ENCODE results near the gene PTPN14. TPM values are rescaled to one million over a fixed set of nuclear protein-coding genes. Genes with fewer than 3 reads are reported as not detected.

PTPN14 gene
- total RNA-seq, 2 experiments from 2014 or later = 2.7 to 2.8 TPM

- peaks cover 32% of the 10 kb centered on the region for H3K27me3 Mint-ChIP-seq (ENCODE audit: low read depth)
- H3K4me3 Mint-ChIP-seq = no peak overlapping the region
- intact Hi-C loops (cut with micrococcal nuclease) = no loop called here
- H3K9me3 Mint-ChIP-seq = no peaks in the 10 kb centered on the region
- CTCF ChIA-PET = interaction anchor here (0.6 kb wide), 1 partner anchor 150 kb away, joined by 6 read pairs; no protein-coding TSS in a partner anchor
- H3K4me1 Mint-ChIP-seq (ENCODE audit: low read depth) = peaks cover 6% of the 10 kb centered on the region
- H3K36me3 Mint-ChIP-seq (ENCODE audit: low read depth) = no peaks in the 10 kb centered on the region
- DNase-seq = no peak
- no peak overlapping the region for H3K27ac Mint-ChIP-seq
Observed at GRCh38 chr1:214364386-214364785, 187.0 kb downstream of the PTPN14 start.

GRCh38 chr1:214363386-214363785 is 188.0 kb downstream of the PTPN14 start:
- Mint-ChIP-seq H3K4me3 (no peak overlapping the region), H3K27me3 (ENCODE audit: low read depth) (peaks cover 32% of the 10 kb centered on the region), H3K9me3 (no peaks in the 10 kb centered on the region), H3K27ac (no peak overlapping the region), H3K36me3 (ENCODE audit: low read depth) (no peaks in the 10 kb centered on the region), H3K4me1 (ENCODE audit: low read depth) (peaks cover 6% of the 10 kb centered on the region)
- intact Hi-C loops (cut with micrococcal nuclease) = no loop called here
- DNase-seq = no peak
- CTCF ChIA-PET = no interaction called here

DNA sequence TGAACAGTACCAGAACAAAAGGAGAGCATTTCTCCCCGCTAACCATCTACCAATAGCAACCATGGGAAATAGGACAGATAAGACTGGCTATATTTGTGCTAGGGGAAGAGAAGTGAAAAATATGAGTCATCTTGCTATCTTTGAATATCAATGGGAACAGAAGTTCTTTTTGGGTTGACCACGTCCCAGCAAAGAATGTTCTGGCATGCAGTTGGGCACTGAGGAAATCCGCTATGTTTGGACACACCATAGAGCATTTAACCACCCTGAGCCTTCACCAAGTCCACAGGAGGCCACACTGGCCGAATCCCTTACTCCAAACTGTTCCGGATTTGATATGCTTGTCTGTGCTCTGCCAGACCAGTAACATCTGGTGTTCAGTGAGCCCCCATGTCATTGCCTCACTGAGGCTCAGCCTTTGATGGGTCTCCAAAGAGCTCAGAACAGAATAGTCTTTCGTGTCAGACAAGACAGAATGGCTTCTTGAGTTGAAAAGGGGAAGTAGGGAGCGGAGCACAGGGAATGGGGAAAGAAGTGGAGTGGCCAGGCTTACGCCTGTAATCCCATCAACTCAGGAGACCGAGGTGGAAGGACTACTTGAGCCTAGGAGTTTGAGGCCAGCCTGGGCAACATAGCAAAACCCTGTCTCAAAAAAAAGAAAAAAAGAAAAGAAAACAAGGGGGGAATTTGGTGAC is 189.1 kb downstream of the PTPN14 start:
- Mint-ChIP-seq H3K9me3 (no peaks in the 10 kb centered on the region), H3K27ac (no peak overlapping the region), H3K27me3 (ENCODE audit: low read depth) (peaks cover 32% of the 10 kb centered on the region), H3K36me3 (ENCODE audit: low read depth) (no peaks in the 10 kb centered on the region), H3K4me1 (ENCODE audit: low read depth) (peaks cover 6% of the 10 kb centered on the region), H3K4me3 (no peak overlapping the region)
- intact Hi-C loops (cut with micrococcal nuclease) = no loop called here
- CTCF ChIA-PET = no interaction called here
- DNase-seq = no peak

DNA sequence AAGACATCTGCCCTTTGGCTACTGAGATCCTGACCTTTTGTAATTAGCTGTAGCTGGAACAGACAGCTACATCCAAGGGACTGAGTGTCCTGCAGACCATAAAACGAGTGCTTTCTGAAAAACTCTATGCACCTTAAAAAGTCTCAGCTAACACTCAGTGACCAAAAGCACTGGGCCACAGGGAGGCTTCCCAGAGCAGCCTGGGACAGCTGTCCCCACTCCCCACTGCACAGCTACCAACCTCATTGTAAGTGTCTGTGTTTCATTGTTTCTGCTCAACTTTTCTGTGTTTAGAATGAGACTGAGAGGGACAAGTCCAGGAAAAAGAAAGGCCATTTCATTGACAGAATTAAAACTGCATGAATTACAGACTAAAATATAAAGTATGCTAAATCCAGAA is 189.8 kb downstream of the PTPN14 start:
- H3K27me3 Mint-ChIP-seq (ENCODE audit: low read depth) = peaks cover 32% of the 10 kb centered on the region
- H3K27ac Mint-ChIP-seq = no peak overlapping the region
- no peaks in the 10 kb centered on the region for H3K9me3 Mint-ChIP-seq
- peaks cover 6% of the 10 kb centered on the region for H3K4me1 Mint-ChIP-seq (ENCODE audit: low read depth)
- CTCF ChIA-PET = no interaction called here
- H3K36me3 Mint-ChIP-seq (ENCODE audit: low read depth) = peaks cover 1% of the 10 kb centered on the region
- H3K4me3 Mint-ChIP-seq = no peak overlapping the region
- intact Hi-C loops (cut with micrococcal nuclease) = no loop called here
- no peak for DNase-seq

DNA sequence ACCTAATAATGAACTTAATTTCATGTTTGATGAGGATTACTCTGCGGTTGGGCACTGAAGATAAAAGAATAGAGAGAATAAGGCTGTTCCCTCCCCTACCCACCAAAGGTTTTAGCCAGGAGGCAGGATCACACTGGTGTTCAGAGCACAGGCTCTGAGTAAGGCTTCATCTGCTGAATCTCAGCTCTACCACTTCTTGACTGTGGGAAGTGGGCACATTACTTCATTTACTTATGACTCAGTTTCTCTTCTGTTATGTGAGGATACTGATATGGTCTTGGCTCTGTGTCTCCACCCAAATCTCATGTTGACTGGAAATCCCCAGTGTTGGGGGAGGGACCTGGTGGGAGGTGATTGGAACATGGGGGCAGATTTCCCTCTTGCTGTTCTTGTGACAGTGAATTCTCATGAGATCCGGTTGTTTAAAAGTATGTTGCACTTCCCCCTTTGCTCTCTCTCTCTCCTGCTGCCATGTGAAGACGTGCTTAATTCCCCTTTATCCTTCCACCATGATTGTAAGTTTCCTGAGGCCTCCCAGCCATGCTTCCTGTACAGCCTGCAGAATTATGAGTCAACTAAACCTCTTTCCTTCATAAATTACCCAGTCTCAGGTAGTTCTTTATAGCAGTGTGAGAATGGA is 190.8 kb downstream of the PTPN14 start:
- H3K27ac Mint-ChIP-seq = no peak overlapping the region
- CTCF ChIA-PET = interaction anchor here (1.0 kb wide), 1 partner anchor 29 kb away, joined by 3 read pairs; no protein-coding TSS in a partner anchor
- intact Hi-C loops (cut with micrococcal nuclease) = no loop called here
- peak; percentile 10 for DNase-seq
- no peaks in the 10 kb centered on the region for H3K9me3 Mint-ChIP-seq
- H3K27me3 Mint-ChIP-seq (ENCODE audit: low read depth) = peaks cover 27% of the 10 kb centered on the region
- H3K4me3 Mint-ChIP-seq = no peak overlapping the region
- H3K36me3 Mint-ChIP-seq (ENCODE audit: low read depth) = peaks cover 1% of the 10 kb centered on the region
- H3K4me1 Mint-ChIP-seq (ENCODE audit: low read depth) = peaks cover 6% of the 10 kb centered on the region

DNA sequence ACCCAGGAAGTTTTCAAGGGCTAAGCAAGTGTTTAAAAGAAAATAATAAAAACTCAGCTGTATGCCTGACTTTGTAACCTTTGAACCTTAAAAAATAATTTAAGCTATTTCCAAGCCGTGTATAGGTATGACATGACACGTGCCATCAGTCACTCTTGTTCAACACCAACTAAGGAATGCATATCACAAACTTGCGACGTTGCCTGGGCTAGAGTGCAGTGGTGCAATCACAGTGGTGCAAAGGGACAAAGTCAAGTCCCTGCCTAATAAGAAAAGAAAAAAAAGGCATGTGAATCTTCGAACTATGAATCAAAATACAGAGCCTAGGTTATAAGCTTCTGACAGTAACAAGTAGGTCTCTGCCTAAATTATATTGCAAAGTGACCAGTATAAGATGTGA is 191.3 kb downstream of the PTPN14 start:
- intact Hi-C loops (cut with micrococcal nuclease) = no loop called here
- CTCF ChIA-PET = interaction anchor here (1.0 kb wide), 1 partner anchor 28 kb away, joined by 3 read pairs; no protein-coding TSS in a partner anchor
- DNase-seq = no peak
- H3K36me3 Mint-ChIP-seq (ENCODE audit: low read depth) = peaks cover 1% of the 10 kb centered on the region
- H3K9me3 Mint-ChIP-seq = no peaks in the 10 kb centered on the region
- H3K27ac Mint-ChIP-seq = no peak overlapping the region
- no peak overlapping the region for H3K4me3 Mint-ChIP-seq
- H3K27me3 Mint-ChIP-seq (ENCODE audit: low read depth) = peaks cover 27% of the 10 kb centered on the region
- H3K4me1 Mint-ChIP-seq (ENCODE audit: low read depth) = peaks cover 6% of the 10 kb centered on the region

DNA sequence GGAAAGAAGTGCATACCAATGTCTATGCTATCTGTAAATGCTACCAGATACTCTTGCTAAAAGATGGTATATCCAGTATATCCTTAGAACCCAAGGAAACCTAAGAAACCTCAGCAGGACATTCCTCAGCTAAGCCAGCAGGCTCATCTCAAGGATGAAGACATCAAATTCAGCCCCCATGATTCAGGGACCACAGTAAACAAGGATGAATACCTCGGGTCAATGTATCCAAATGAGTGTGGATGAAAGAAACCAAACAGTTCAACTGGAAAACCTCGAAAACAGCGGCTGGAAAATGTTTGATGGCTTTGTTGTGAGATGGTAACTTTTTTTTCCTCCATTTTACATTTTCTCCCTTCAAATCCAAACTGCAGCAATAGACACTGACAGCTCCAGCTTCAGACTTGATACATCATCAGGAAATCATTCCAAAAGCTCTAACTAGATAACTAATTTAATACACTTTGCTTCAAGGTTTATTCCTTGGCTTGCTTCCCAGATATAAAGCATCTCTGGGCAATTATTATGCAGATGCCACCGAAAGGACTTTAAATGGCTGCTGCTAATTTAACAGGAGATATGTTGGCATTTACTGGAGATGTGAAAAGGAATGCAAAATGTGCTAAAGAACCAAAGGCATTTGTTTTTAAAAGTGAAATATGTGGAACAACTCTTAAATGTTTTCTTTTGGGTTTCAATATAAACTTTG is 196.8 kb downstream of the PTPN14 start:
- no peak overlapping the region for H3K27ac Mint-ChIP-seq
- H3K4me3 Mint-ChIP-seq = no peak overlapping the region
- intact Hi-C loops (cut with micrococcal nuclease) = no loop called here
- no peaks in the 10 kb centered on the region for H3K4me1 Mint-ChIP-seq (ENCODE audit: low read depth)
- DNase-seq = no peak
- peaks cover 3% of the 10 kb centered on the region for H3K36me3 Mint-ChIP-seq (ENCODE audit: low read depth)
- CTCF ChIA-PET = interaction anchor here (0.6 to 2.5 kb wide), 3 partner anchors 23 to 261 kb away, joined by 3 to 6 read pairs (median 3); no protein-coding TSS in a partner anchor
- no peaks in the 10 kb centered on the region for H3K27me3 Mint-ChIP-seq (ENCODE audit: low read depth)
- no peaks in the 10 kb centered on the region for H3K9me3 Mint-ChIP-seq

- intact Hi-C loops (cut with micrococcal nuclease) = no loop called here
- no peak overlapping the region for H3K4me3 Mint-ChIP-seq
- no peak for DNase-seq
- H3K9me3 Mint-ChIP-seq = no peaks in the 10 kb centered on the region
- no peak overlapping the region for H3K27ac Mint-ChIP-seq
- H3K4me1 Mint-ChIP-seq (ENCODE audit: low read depth) = no peaks in the 10 kb centered on the region
- H3K27me3 Mint-ChIP-seq (ENCODE audit: low read depth) = no peaks in the 10 kb centered on the region
- CTCF ChIA-PET = interaction anchor here (0.6 to 1.4 kb wide), 4 partner anchors 22 to 436 kb away, joined by 3 read pairs; no protein-coding TSS in a partner anchor
- peaks cover 3% of the 10 kb centered on the region for H3K36me3 Mint-ChIP-seq (ENCODE audit: low read depth)
Observed at GRCh38 chr1:214352838-214353237, 198.6 kb downstream of the PTPN14 start.

GRCh38 chr1:214351551-214352277 is 199.7 kb downstream of the PTPN14 start:
- peaks cover 1% of the 10 kb centered on the region for H3K36me3 Mint-ChIP-seq (ENCODE audit: low read depth)
- no peak overlapping the region for H3K27ac Mint-ChIP-seq
- intact Hi-C loops (cut with micrococcal nuclease) = no loop called here
- no peaks in the 10 kb centered on the region for H3K9me3 Mint-ChIP-seq
- H3K4me3 Mint-ChIP-seq = no peak overlapping the region
- DNase-seq = no peak
- H3K4me1 Mint-ChIP-seq (ENCODE audit: low read depth) = no peaks in the 10 kb centered on the region
- no peaks in the 10 kb centered on the region for H3K27me3 Mint-ChIP-seq (ENCODE audit: low read depth)
- CTCF ChIA-PET = interaction anchor here (1.1 to 1.4 kb wide), 3 partner anchors 91 to 437 kb away, joined by 3 read pairs; no protein-coding TSS in a partner anchor

DNA sequence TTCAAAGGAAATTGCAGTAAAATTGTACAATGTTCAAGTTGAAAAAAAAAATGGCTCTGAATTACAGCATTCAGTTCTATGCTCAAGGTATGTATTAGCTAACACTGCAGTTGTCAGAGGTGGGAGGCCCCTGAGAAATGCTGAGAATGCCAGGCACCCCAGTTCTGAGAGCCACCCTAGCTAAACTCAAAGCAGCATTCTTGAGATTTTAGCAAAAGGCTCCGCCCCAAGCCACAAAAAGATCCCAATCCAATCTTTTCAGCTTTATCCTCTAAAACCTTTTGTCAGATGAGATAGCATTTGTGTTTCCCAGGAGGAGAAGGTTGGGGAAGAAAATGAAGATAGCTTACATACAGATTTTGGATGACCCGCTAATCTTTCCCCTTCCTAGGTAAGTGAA is 201.6 kb downstream of the PTPN14 start:
- intact Hi-C loops (cut with micrococcal nuclease) = no loop called here
- no peak overlapping the region for H3K27ac Mint-ChIP-seq
- peaks cover 6% of the 10 kb centered on the region for H3K36me3 Mint-ChIP-seq (ENCODE audit: low read depth)
- peaks cover 5% of the 10 kb centered on the region for H3K9me3 Mint-ChIP-seq
- no peaks in the 10 kb centered on the region for H3K27me3 Mint-ChIP-seq (ENCODE audit: low read depth)
- H3K4me3 Mint-ChIP-seq = no peak overlapping the region
- CTCF ChIA-PET = interaction anchor here (1.1 to 1.9 kb wide), 4 partner anchors 18 to 234 kb away, joined by 3 to 8 read pairs (median 4); no protein-coding TSS in a partner anchor
- no peaks in the 10 kb centered on the region for H3K4me1 Mint-ChIP-seq (ENCODE audit: low read depth)
- no peak for DNase-seq

- intact Hi-C loops (cut with micrococcal nuclease) = no loop called here
- no peaks in the 10 kb centered on the region for H3K4me1 Mint-ChIP-seq (ENCODE audit: low read depth)
- no peak for DNase-seq
- no peak overlapping the region for H3K27ac Mint-ChIP-seq
- no peaks in the 10 kb centered on the region for H3K27me3 Mint-ChIP-seq (ENCODE audit: low read depth)
- peaks cover 13% of the 10 kb centered on the region for H3K36me3 Mint-ChIP-seq (ENCODE audit: low read depth)
- no peak overlapping the region for H3K4me3 Mint-ChIP-seq
- peaks cover 12% of the 10 kb centered on the region for H3K9me3 Mint-ChIP-seq
- CTCF ChIA-PET = interaction anchor here (1.7 to 1.9 kb wide), 3 partner anchors 17 to 88 kb away, joined by 5 to 8 read pairs (median 5); no protein-coding TSS in a partner anchor
Observed at GRCh38 chr1:214349008-214349407, 202.4 kb downstream of the PTPN14 start.

DNA sequence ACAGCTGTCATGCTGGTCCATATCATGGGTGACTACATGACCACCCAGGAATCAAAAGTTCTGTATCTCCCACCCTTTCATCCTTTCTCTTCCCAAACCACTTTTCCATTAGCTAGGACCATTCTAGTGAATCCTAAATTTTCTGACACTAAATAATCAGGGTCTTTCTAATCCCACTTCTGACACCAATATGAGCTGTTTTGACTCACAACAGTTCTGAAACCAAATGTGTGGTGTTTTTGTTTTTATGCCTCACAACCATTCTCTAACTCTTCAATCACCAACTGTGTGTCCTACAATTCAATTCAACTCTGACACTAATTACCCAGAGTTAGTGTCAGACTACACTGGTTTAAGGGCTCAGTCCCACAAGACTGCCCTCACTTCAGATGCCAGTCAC is 206.5 kb downstream of the PTPN14 start:
- H3K4me3 Mint-ChIP-seq = no peak overlapping the region
- no peak for DNase-seq
- peaks cover 39% of the 10 kb centered on the region for H3K36me3 Mint-ChIP-seq (ENCODE audit: low read depth)
- H3K4me1 Mint-ChIP-seq (ENCODE audit: low read depth) = no peaks in the 10 kb centered on the region
- intact Hi-C loops (cut with micrococcal nuclease) = no loop called here
- H3K9me3 Mint-ChIP-seq = peaks cover 15% of the 10 kb centered on the region
- H3K27me3 Mint-ChIP-seq (ENCODE audit: low read depth) = no peaks in the 10 kb centered on the region
- CTCF ChIA-PET = interaction anchor here (1.3 to 1.9 kb wide), 2 partner anchors 13 to 83 kb away, joined by 6 to 9 read pairs; no protein-coding TSS in a partner anchor
- H3K27ac Mint-ChIP-seq = no peak overlapping the region
